ENCODE data around the gene RNF146. TPM values are rescaled to one million over a fixed set of nuclear protein-coding genes. Genes with fewer than 3 reads are reported as not detected.

Gene RNF146
- total RNA-seq, 1 experiment from 2014 or later, result 43.1 TPM

DNA sequence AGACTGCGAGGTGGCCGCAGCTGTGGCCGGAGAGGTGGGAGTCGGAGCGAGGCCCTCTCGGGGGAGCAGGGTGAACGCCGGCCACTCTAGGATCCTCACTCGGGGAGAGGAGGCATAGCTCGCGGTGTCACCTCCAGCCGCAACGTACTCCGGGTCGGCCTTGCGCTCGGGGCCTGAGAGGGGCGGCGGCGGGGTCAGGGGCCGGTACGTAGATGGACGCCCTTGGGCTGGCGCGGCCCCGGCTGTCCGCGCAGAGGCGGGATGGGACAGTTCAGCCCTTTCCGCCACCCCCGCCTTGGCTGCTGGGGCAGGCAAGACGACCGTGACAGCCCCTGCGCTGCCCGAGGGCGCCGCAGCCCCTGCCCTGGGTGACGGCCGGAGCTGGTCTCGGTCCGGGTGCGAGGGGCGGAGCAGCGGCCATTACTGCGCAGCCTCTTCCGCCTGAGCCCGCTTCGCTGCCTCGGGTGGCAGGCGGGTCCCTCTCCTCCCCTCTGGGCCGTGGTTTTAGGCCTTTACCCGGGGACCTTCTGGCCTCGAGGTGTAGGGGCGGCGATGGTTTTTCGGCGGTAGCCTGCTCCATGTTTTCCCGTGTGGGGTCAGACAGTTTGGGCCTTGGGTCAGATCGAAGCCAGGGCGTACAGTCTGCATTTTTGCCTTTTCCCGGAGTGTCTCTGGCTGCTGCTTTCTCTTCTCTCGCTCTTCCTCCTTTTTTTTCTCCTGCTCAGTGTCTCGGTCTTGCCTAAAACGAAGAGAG lies 405 bp downstream of the RNF146 start:
- Histone ChIP-seq H3K27me3 (ENCODE audit: control insufficient read depth, insufficient read depth, low read length) (peaks cover 9% of the 10 kb centered on the region), H3K4me1 (ENCODE audit: control insufficient read depth, insufficient read depth, low read length) (peaks cover 19% of the 10 kb centered on the region), H3K27ac (ENCODE audit: low read length) (peak overlapping the region; percentile 92), H3K36me3 (ENCODE audit: control insufficient read depth, insufficient read depth, low read length) (no peaks in the 10 kb centered on the region; the same call in 1 of the 2 replicates), H3K4me3 (ENCODE audit: low read depth in 2 of 2, low read length in 2 of 2) (peak overlapping the region; percentile 77 to 97), H3K9me3 (ENCODE audit: control insufficient read depth, insufficient read depth, low read depth, low read length) (no peaks in the 10 kb centered on the region)
- in situ Hi-C loops (cut with HindIII; ENCODE audit: low pct_unique_long_range_greater_than_20kb, low sequenced_read_pairs) (no loop called here), intact Hi-C loops (cut with micrococcal nuclease; ENCODE audit: unreplicated experiment) (no loop called here)
- DNase-seq (ENCODE audit: low read depth, low spot score), result no peak
- peak; percentile 92 for ATAC-seq
- CTCF ChIA-PET, result interaction anchor here (0.6 to 1.3 kb wide), 8 partner anchors 8 to 1601 kb away, joined by 3 to 10 read pairs (median 4); partner anchors contain the start of gene RSPO3
- POLR2A ChIA-PET, result interaction anchor here (0.5 to 0.6 kb wide), 5 partner anchors 73 to 1447 kb away, joined by 3 to 6 read pairs (median 4); no protein-coding TSS in a partner anchor
- BruUV-seq (replicated peaks), result no TSS peak
- TF ChIP-seq, protein P1, sequence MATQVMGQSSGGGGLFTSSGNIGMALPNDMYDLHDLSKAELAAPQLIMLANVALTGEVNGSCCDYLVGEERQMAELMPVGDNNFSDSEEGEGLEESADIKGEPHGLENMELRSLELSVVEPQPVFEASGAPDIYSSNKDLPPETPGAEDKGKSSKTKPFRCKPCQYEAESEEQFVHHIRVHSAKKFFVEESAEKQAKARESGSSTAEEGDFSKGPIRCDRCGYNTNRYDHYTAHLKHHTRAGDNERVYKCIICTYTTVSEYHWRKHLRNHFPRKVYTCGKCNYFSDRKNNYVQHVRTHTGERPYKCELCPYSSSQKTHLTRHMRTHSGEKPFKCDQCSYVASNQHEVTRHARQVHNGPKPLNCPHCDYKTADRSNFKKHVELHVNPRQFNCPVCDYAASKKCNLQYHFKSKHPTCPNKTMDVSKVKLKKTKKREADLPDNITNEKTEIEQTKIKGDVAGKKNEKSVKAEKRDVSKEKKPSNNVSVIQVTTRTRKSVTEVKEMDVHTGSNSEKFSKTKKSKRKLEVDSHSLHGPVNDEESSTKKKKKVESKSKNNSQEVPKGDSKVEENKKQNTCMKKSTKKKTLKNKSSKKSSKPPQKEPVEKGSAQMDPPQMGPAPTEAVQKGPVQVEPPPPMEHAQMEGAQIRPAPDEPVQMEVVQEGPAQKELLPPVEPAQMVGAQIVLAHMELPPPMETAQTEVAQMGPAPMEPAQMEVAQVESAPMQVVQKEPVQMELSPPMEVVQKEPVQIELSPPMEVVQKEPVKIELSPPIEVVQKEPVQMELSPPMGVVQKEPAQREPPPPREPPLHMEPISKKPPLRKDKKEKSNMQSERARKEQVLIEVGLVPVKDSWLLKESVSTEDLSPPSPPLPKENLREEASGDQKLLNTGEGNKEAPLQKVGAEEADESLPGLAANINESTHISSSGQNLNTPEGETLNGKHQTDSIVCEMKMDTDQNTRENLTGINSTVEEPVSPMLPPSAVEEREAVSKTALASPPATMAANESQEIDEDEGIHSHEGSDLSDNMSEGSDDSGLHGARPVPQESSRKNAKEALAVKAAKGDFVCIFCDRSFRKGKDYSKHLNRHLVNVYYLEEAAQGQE (IDR thresholded peaks at IDR 0.05; ENCODE audit: insufficient read depth in 1 of 2, low read depth in 2 of 2, low read length in 1 of 2), result no peak
- peak; percentile 98 for TF ChIP-seq POLR2AphosphoS5 (IDR thresholded peaks at IDR 0.05; ENCODE audit: low read depth, low read length)
- TF ChIP-seq, protein P2, sequence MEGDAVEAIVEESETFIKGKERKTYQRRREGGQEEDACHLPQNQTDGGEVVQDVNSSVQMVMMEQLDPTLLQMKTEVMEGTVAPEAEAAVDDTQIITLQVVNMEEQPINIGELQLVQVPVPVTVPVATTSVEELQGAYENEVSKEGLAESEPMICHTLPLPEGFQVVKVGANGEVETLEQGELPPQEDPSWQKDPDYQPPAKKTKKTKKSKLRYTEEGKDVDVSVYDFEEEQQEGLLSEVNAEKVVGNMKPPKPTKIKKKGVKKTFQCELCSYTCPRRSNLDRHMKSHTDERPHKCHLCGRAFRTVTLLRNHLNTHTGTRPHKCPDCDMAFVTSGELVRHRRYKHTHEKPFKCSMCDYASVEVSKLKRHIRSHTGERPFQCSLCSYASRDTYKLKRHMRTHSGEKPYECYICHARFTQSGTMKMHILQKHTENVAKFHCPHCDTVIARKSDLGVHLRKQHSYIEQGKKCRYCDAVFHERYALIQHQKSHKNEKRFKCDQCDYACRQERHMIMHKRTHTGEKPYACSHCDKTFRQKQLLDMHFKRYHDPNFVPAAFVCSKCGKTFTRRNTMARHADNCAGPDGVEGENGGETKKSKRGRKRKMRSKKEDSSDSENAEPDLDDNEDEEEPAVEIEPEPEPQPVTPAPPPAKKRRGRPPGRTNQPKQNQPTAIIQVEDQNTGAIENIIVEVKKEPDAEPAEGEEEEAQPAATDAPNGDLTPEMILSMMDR (IDR thresholded peaks at IDR 0.05), result no peak
- 0 out of 2 replicates have a peak, but pooled peaks have one; percentile 35 for TF ChIP-seq SIN3A (IDR thresholded peaks at IDR 0.05; ENCODE audit: borderline replicate concordance, insufficient read depth, low read depth, low read length)
- TF ChIP-seq TCF7L2 (IDR thresholded peaks at IDR 0.05; ENCODE audit: low read depth, low read length), result no peak

- DNase-seq (ENCODE audit: low read depth, low spot score), result no peak
- in situ Hi-C loops (cut with HindIII; ENCODE audit: low pct_unique_long_range_greater_than_20kb, low sequenced_read_pairs) (no loop called here), intact Hi-C loops (cut with micrococcal nuclease; ENCODE audit: unreplicated experiment) (no loop called here)
- peak overlapping the region; percentile 77 to 97 for H3K4me3 ChIP-seq (ENCODE audit: low read depth in 2 of 2, low read length in 2 of 2)
- POLR2A ChIA-PET, result interaction anchor here (0.6 kb wide), 1 partner anchor 85 kb away, joined by 3 read pairs; no protein-coding TSS in a partner anchor
- BruUV-seq (replicated peaks), result TSS peak; percentile 64
- no peaks in the 10 kb centered on the region for H3K27me3 ChIP-seq (ENCODE audit: control insufficient read depth, insufficient read depth, low read length)
- peak; percentile 2; the same call in 1 of the 2 replicates for ATAC-seq
- TF ChIP-seq POLR2AphosphoS5 (IDR thresholded peaks at IDR 0.05; ENCODE audit: low read depth, low read length) (no peak), TCF7L2 (IDR thresholded peaks at IDR 0.05; ENCODE audit: low read depth, low read length) (no peak), SIN3A (IDR thresholded peaks at IDR 0.05; ENCODE audit: borderline replicate concordance, insufficient read depth, low read depth, low read length) (no peak)
- TF ChIP-seq, protein P1 (IDR thresholded peaks at IDR 0.05; ENCODE audit: insufficient read depth in 1 of 2, low read depth in 2 of 2, low read length in 1 of 2), result no peak
- TF ChIP-seq, protein P2 (IDR thresholded peaks at IDR 0.05), result no peak
- no peaks in the 10 kb centered on the region; the same call in 1 of the 2 replicates for H3K36me3 ChIP-seq (ENCODE audit: control insufficient read depth, insufficient read depth, low read length)
- H3K9me3 ChIP-seq (ENCODE audit: control insufficient read depth, insufficient read depth, low read depth, low read length), result no peaks in the 10 kb centered on the region
- H3K4me1 ChIP-seq (ENCODE audit: control insufficient read depth, insufficient read depth, low read length), result peaks cover 19% of the 10 kb centered on the region
- peak overlapping the region; percentile 92 for H3K27ac ChIP-seq (ENCODE audit: low read length)
- CTCF ChIA-PET, result no interaction called here
These were observed 1.3 kb downstream of the RNF146 start for GRCh38 chr6:127267646-127268625.
